Measurements from ENCODE around the gene CHSY1. TPM values are rescaled to one million over a fixed set of nuclear protein-coding genes. Genes with fewer than 3 reads are reported as not detected.

Gene CHSY1
- total RNA-seq, 4 donors from 2014 or later = 13.3 to 31.6 (median 19.6) TPM

GRCh38 chr15:101178479-101178878, 73.4 kb downstream of the CHSY1 start:
- Histone ChIP-seq H3K27ac (replicated peaks in 1 of 4) (no peak overlapping the region), H3K4me1 (peaks cover 11 to 42% (median 30%) of the 10 kb centered on the region in 4 donors), H3K36me3 (peaks cover 0 to 32% (median 30%) of the 10 kb centered on the region in 4 donors), H3K9me3 (no peaks in the 10 kb centered on the region), H3K4me3 (no peak overlapping the region), H3K27me3 (no peaks in the 10 kb centered on the region)
- no peak for TF ChIP-seq EP300 (IDR thresholded peaks at IDR 0.05)
- TF ChIP-seq, protein P1, sequence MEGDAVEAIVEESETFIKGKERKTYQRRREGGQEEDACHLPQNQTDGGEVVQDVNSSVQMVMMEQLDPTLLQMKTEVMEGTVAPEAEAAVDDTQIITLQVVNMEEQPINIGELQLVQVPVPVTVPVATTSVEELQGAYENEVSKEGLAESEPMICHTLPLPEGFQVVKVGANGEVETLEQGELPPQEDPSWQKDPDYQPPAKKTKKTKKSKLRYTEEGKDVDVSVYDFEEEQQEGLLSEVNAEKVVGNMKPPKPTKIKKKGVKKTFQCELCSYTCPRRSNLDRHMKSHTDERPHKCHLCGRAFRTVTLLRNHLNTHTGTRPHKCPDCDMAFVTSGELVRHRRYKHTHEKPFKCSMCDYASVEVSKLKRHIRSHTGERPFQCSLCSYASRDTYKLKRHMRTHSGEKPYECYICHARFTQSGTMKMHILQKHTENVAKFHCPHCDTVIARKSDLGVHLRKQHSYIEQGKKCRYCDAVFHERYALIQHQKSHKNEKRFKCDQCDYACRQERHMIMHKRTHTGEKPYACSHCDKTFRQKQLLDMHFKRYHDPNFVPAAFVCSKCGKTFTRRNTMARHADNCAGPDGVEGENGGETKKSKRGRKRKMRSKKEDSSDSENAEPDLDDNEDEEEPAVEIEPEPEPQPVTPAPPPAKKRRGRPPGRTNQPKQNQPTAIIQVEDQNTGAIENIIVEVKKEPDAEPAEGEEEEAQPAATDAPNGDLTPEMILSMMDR (IDR thresholded peaks at IDR 0.05) = no peak
- no peak for TF ChIP-seq POLR2A (IDR thresholded peaks at IDR 0.05; ENCODE audit: low read depth)
- TF ChIP-seq POLR2AphosphoS5 (IDR thresholded peaks at IDR 0.05) = no peak
- no peak for DNase-seq (ENCODE audit: extremely low spot score)
- intact Hi-C loops (cut with DNase I) = no loop called here
- WGBS = 96% methylated on average over 18 of the region's 18 CpGs

- intact Hi-C loops (cut with DNase I) = no loop called here
These were observed 74.0 kb downstream of the CHSY1 start for GRCh38 chr15:101177866-101178265.

DNA sequence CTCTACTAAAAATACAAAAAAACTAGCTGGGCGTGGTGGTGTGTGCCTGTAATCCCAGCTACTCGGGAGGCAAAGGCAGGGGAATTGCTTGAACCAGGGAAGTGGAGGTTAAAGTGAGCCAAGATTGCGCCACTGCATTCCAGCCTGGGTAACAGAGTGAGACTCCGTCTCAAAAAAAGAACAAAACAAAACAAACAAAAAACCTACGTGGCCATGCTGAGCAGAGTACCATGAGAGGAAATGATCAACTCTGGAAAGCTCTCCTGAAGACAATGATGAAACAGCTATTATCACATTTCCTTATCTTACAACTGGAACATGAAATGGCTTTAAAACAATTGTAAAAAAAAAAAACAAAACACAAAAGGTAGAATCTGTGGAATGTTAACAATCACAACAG, 75.2 kb downstream of the CHSY1 start:
- H3K4me3 ChIP-seq = no peak overlapping the region
- intact Hi-C loops (cut with DNase I) = no loop called here
- TF ChIP-seq POLR2AphosphoS5 (IDR thresholded peaks at IDR 0.05) (peak in 1 of 2 donors; percentile 21), POLR2A (IDR thresholded peaks at IDR 0.05; ENCODE audit: low read depth) (no peak)
- H3K27me3 ChIP-seq = no peaks in the 10 kb centered on the region
- 58% methylated on average over 5 of the region's 5 CpGs for WGBS
- peaks cover 8 to 28% (median 22%) of the 10 kb centered on the region in 4 donors for H3K4me1 ChIP-seq
- H3K36me3 ChIP-seq = peaks cover 0 to 32% (median 30%) of the 10 kb centered on the region in 4 donors
- no peaks in the 10 kb centered on the region for H3K9me3 ChIP-seq
- DNase-seq (ENCODE audit: extremely low spot score) = no peak
- H3K27ac ChIP-seq (replicated peaks in 1 of 4) = peak overlapping the region in 3 of 4 donors; percentile 18 to 45 (median 27)

More at GRCh38 chr15:101177866-101178265, 74.0 kb downstream of the CHSY1 start:
- Histone ChIP-seq H3K36me3 (peaks cover 0 to 32% (median 30%) of the 10 kb centered on the region in 4 donors), H3K27me3 (no peaks in the 10 kb centered on the region), H3K4me1 (peaks cover 8 to 39% (median 26%) of the 10 kb centered on the region in 4 donors), H3K27ac (replicated peaks in 1 of 4) (no peak overlapping the region), H3K9me3 (no peaks in the 10 kb centered on the region), H3K4me3 (no peak overlapping the region)
- 90% methylated on average over 14 of the region's 14 CpGs for WGBS
- no peak for DNase-seq (ENCODE audit: extremely low spot score)
- TF ChIP-seq, protein P1 (IDR thresholded peaks at IDR 0.05) = no peak
- TF ChIP-seq POLR2AphosphoS5 (IDR thresholded peaks at IDR 0.05) = no peak
- TF ChIP-seq POLR2A (IDR thresholded peaks at IDR 0.05; ENCODE audit: low read depth) = no peak
- TF ChIP-seq EP300 (IDR thresholded peaks at IDR 0.05) = no peak

DNA sequence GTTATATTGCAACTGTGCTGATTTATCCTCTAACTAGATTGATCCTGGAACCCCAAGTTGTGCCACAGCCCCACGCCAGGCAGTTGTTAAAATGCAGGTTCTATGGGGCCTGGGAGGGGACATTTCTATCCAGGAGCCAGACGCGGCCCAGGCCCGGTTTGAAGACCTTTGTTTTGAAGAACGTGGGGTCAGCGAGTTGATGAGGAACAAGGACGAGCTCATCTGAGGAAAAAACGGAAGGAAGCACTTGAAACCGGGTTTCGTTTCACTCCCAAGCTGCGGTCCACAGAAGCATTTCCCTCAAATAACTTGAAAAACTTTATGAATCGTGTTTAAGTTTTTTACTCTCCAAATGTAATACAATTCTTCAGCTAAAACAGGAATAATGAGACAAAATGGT, 76.4 kb downstream of the CHSY1 start:
- H3K9me3 ChIP-seq = no peaks in the 10 kb centered on the region
- TF ChIP-seq POLR2A (IDR thresholded peaks at IDR 0.05; ENCODE audit: low read depth) (no peak), POLR2AphosphoS5 (IDR thresholded peaks at IDR 0.05) (no peak)
- TF ChIP-seq, protein P1 (IDR thresholded peaks at IDR 0.05) = no peak
- intact Hi-C loops (cut with DNase I) = no loop called here
- peaks cover 9 to 28% (median 22%) of the 10 kb centered on the region in 4 donors for H3K4me1 ChIP-seq
- peaks cover 0 to 32% (median 30%) of the 10 kb centered on the region in 4 donors for H3K36me3 ChIP-seq
- H3K27me3 ChIP-seq = no peaks in the 10 kb centered on the region
- no peak overlapping the region for H3K4me3 ChIP-seq
- 76% methylated on average over 12 of the region's 12 CpGs for WGBS
- DNase-seq (ENCODE audit: extremely low spot score) = no peak
- peak overlapping the region in 1 of 4 donors; percentile 36 for H3K27ac ChIP-seq (replicated peaks in 1 of 4)

GRCh38 chr15:101174152-101174920, 77.5 kb downstream of the CHSY1 start:
- intact Hi-C loops (cut with DNase I) = no loop called here
- H3K4me1 ChIP-seq = peaks cover 10 to 27% (median 18%) of the 10 kb centered on the region in 4 donors
- no peaks in the 10 kb centered on the region for H3K9me3 ChIP-seq
- H3K4me3 ChIP-seq = no peak overlapping the region
- 94% methylated on average over 29 of the region's 29 CpGs for WGBS
- H3K27ac ChIP-seq (replicated peaks in 1 of 4) = no peak overlapping the region
- no peak for TF ChIP-seq POLR2AphosphoS5 (IDR thresholded peaks at IDR 0.05)
- TF ChIP-seq, protein P1 (IDR thresholded peaks at IDR 0.05) = no peak
- TF ChIP-seq POLR2A (IDR thresholded peaks at IDR 0.05; ENCODE audit: low read depth) = no peak
- TF ChIP-seq EP300 (IDR thresholded peaks at IDR 0.05) = no peak
- H3K27me3 ChIP-seq = no peaks in the 10 kb centered on the region
- peaks cover 0 to 32% (median 30%) of the 10 kb centered on the region in 4 donors for H3K36me3 ChIP-seq
- DNase-seq (ENCODE audit: extremely low spot score) = no peak
